WI38 (cell line): ENCODE measurements around the gene IMMP2L.

Experiments used
- H3K4me3 ChIP-seq: 2 replicates; pipeline ENCODE4 v1.5.1; 2011; ENCODE audit warnings: low read depth, mild to moderate bottlenecking, control low read depth, low read length
- TF ChIP-seq, protein P1 (sequence below): IDR thresholded peaks from 2 replicates; pipeline ENCODE4 v1.5.1; 2012; ENCODE audit warnings: low read depth, mild to moderate bottlenecking, control low read depth, low read length

The IMMP2L gene

DNA sequence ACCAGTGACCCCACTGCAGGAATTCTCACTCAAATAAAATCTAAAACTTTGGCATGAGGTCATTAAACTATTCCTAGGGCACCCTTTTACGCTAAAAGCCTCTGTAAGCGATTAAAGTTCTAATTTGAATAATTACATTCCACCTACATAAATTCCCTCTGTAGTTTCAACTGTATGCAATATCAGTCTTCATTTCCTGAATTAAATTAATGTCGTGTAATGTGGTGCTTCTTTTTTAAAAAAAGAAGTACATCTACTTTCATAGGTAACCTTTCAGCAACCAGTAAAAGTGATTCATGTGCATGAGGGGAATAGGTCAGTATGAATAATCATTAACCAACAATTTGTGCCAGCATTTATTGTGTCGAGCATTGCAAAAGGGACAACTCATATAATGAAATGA is 44.7 kb downstream of the IMMP2L start:
- TF ChIP-seq, protein P1, sequence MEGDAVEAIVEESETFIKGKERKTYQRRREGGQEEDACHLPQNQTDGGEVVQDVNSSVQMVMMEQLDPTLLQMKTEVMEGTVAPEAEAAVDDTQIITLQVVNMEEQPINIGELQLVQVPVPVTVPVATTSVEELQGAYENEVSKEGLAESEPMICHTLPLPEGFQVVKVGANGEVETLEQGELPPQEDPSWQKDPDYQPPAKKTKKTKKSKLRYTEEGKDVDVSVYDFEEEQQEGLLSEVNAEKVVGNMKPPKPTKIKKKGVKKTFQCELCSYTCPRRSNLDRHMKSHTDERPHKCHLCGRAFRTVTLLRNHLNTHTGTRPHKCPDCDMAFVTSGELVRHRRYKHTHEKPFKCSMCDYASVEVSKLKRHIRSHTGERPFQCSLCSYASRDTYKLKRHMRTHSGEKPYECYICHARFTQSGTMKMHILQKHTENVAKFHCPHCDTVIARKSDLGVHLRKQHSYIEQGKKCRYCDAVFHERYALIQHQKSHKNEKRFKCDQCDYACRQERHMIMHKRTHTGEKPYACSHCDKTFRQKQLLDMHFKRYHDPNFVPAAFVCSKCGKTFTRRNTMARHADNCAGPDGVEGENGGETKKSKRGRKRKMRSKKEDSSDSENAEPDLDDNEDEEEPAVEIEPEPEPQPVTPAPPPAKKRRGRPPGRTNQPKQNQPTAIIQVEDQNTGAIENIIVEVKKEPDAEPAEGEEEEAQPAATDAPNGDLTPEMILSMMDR: no peak
- no peak overlapping the region for H3K4me3 ChIP-seq

DNA sequence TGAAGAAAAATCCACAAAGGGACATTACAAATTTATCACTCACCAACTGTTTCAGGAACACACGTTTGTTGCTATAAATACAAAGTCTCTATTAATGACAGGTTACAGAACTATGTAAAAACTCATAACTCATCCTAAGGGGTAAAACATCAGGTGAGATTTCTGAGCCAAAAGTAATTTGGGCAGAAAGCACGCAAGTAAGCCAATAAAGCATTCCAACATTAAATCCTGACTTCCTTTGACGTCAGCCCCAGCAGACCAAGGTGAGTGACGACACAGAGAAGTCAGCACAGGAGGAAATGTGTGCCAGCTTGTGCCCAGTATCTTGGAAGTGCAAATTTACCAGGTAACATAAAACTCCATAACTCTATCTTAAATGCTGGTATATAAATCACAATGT is 45.7 kb downstream of the IMMP2L start:
- no peak overlapping the region for H3K4me3 ChIP-seq
- TF ChIP-seq, protein P1: no peak

DNA sequence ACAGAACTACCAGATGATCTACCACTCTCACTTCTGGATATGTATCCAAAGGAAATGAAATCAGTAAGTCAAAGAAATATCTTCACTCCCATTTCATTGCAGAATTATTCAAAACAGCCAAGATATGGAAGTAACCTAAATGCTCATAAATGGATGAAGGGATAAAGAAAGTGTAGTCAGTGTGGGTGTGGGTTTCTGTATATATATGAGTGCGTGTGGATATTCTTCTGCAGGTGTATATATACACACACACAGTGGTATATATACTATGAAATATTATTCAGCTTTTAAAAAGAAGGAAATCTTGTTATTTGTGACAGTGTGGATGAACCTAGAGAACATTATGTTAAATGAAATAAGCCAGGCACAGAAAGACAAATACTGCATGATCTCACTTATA is 48.7 kb downstream of the IMMP2L start:
- TF ChIP-seq, protein P1: no peak
- no peak overlapping the region for H3K4me3 ChIP-seq

DNA sequence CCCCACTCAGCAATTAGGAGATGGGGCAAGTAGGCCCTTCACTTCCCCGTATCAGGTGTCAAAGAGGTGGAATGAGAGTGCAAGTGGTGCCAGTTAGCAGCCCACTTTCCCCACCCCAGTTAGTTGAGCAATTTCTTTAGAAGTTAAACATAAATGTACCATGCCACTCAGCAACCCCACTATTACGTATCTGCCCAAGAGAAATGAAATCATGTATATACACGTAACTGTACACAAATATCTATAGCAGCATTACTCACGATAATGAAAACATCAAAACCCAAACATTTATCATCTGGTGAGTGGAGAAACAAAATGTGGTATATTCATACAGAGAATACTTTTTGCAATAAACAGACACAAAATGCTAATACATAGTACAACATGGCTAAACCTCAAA is 50.4 kb downstream of the IMMP2L start:
- TF ChIP-seq, protein P1: no peak
- H3K4me3 ChIP-seq: no peak overlapping the region

DNA sequence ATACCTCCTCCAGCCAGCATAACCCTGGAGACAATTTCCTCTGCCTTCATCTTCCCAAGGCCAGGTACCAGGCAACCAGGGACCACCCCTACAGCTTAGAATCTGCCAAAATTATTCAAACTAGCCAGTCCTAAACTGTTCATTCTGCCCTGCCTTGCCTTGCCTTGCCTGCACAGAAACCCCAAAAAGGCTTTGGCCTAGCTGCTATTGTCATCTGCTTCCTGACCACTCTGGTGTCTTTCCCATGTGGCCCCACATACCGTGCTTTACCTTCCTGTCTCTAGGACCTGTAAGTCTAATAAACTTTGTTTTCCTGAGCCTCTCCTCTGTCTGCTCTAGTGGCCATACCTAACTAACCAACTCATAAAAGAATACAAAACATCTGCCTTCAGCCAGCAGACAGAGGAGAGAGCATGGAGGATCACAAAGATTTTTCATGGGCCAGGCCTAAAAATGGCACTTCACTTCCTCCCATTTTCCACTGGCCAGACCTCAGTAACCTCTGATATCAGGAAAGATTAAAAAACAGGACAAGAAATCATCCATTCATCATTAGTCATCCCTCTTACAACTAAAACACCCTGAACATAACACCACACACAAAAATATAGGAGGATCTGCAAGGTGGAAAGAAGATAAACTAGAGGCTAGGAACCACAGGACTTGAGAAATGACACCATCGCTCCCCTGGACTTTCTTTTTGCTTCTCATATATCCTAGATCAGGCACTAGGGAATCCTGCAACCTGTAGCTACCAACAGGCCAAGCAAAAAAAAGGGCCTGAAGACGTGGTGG is 51.5 kb downstream of the IMMP2L start:
- TF ChIP-seq, protein P1: no peak
- no peak overlapping the region for H3K4me3 ChIP-seq

DNA sequence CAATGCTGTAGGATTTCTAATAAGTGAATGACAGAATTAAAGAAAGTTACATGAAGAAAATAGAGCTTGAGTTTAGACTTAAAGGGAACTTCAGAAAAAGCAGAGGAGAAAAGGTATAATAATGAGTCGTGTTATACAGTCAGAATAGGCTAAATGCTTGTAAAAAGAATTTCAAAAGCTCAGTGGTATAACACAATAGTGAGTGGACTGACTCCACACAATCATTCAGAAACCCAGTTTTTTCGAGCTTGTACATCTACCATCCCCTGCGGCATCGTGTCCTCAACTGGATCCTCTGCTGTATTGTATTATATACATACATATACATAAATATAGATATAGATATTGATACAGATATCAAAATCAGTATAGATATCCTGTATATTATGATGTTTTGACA is 52.2 kb downstream of the IMMP2L start:
- TF ChIP-seq, protein P1: no peak
- no peak overlapping the region for H3K4me3 ChIP-seq

DNA sequence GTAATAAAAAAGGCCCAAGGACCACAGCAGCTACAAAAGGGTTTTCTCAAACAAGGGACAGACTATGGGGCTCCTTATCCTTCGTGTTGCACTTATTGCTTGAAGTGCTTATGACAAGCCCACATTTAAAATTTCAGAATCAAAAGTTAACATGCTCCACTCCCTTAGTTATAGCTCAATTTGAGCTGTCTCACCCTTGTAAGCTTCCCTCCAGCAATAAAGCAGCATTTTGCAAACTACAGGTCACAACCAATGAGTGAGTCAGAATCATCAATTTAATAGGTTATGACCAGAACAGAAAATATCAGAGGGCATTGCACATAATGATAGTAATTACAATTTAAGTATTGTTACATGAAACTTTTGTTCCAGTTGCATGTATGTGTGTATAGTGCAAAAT is 53.0 kb downstream of the IMMP2L start:
- H3K4me3 ChIP-seq: no peak overlapping the region
- TF ChIP-seq, protein P1: no peak
